COLO829 (cell line): ENCODE results near the gene KRTAP5-10.
"Not testable (repeated sequence)": the region's sequence is repeated elsewhere in the genome, so short reads cannot be mapped to it uniquely, and the experiment has no call there.

ENCODE experiments used
- DNase-seq: peaks from one replicate; pipeline ENCODE4 v3.0.0; 2012; ENCODE audit warnings: low spot score

The KRTAP5-10 gene, protein sequence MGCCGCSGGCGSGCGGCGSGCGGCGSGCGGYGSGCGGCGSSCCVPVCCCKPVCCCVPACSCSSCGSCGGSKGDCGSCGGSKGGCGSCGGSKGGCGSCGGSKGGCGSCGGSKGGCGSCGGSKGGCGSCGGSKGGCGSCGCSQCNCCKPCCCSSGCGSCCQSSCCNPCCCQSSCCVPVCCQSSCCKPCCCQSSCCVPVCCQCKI

GRCh38 chr11:71565263-71565662 is at the start of gene KRTAP5-10:
Gene KRTAP5-10 (plus strand): TSS chr11:71565563. CDS start chr11:71565588, 25 bp downstream.
- no peak for DNase-seq

DNA sequence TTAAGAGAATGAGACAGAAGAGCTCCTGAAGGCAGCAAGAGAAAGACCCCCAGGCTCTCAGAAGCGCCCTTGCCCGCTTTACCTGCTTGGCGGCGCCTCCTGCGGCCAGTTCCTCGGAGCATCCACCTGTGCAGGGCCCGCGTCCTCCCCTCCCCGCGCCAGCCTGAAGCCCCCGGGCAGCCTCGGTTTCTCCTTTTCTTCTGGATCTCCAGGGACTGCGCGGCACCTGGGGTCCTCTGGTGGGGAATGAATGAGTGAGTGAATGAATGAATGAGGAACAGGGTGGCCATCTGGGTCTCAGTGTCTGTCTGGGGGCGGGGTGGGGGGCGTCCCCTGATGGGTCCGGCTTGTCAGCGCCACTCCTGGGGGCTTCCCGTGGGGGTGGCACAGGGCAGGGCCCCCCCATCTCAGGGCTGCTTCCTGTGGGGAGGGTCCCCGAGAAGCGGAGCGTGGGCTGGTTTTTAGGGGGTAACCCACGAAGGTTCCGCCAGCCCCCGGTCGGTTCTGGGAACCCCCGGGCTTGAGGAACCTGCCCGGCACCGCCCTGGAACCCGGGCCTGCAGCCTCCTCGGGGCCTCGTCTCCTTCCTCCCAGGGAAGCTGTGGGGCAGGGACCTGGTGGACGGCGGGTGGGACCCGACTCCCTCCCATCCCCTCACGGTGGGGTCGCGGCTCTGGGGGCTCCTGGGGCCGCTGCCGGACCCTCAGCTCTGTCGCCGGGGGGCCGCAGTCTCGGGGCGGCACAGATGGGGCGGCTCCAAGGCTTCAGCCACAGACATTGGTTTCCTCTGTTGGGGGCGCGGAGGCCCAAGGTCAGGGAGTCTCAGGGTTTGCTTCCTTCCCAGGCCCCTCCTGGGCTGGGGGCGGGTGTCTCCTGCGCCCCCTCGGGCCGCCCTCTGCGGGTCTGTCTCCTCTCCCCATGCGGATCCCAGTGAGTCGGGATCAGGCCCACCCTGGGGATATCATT is 46.6 kb upstream of the KRTAP5-10 start:
- no peak for DNase-seq

- no peak for DNase-seq
Measured at GRCh38 chr11:71519546-71519945, 45.8 kb upstream of the KRTAP5-10 start.

- no peak for DNase-seq
Measured at GRCh38 chr11:71525188-71525937, 40.0 kb upstream of the KRTAP5-10 start.

GRCh38 chr11:71525938-71526495 is 39.3 kb upstream of the KRTAP5-10 start:
- no peak for DNase-seq

- not testable (repeated sequence) for DNase-seq
Measured at GRCh38 chr11:71526796-71527575, 38.4 kb upstream of the KRTAP5-10 start, which contains the start of gene KRTAP5-7. Gene KRTAP5-7 (plus strand): TSS chr11:71527267. CDS start chr11:71527301, 34 bp downstream.

- DNase-seq, result no peak
Measured at GRCh38 chr11:71527576-71528210, 37.7 kb upstream of the KRTAP5-10 start.

DNA sequence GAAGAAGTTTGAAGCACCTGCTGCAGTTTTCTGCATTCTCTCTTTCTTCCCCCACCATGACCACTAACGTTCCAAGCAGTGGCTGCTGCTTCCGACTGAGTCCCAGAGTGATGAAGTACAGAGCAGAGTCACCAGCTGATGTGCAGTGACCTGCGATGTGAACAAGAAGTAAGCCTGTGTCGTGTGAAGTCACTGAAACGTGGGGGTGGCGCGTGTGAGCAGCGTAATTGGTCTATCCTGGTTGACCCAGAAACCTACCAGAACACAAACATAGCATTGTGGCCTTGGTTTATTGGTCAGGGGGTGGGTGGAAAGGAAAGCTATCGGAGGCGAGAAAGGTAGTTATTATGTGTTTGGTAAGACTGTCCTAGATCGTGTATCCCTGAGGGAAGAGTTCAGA is 34.8 kb upstream of the KRTAP5-10 start:
- no peak for DNase-seq

GRCh38 chr11:71532036-71532610 is 33.2 kb upstream of the KRTAP5-10 start:
- no peak for DNase-seq

- DNase-seq, result not testable (repeated sequence)
Measured at GRCh38 chr11:71534711-71535608, 30.4 kb upstream of the KRTAP5-10 start.

DNA sequence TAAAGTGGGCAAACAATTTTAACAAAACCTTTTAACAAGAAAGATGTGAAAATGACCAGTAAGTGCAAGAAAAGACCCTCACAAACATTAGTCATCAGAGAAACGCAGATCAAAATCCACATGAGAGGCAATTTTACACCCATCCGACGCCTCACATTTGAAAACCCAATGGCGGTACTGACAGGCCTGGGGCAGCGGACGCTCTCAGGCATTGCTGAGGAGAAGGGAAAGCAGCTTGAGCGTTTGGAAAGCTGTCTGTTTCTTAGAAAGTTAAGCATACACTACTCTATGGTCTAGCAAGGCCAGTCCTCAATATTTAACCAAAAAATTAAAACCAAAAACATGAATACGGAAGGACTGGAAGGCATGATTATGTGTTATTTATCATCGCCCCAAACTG is 29.5 kb upstream of the KRTAP5-10 start:
- no peak for DNase-seq

DNA sequence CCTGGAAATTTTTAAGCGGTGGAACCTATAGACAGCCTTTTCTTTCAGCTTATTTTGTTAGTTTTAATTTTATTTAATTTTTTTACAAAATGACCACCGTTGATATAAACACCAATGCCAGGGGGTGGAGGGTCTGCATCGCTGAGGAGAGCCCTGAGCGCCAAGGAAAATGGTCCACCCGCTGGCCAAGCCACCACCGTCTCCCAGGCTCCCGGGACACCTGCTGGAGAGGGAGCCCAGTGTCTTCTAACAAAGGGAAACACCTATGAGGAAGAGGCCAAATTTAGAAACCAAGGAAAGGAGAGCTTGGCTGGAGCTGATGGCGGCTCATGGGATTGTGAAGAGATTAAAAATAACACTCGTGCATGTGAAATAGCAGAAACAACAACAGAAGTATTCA is 27.8 kb upstream of the KRTAP5-10 start:
- no peak for DNase-seq

DNA sequence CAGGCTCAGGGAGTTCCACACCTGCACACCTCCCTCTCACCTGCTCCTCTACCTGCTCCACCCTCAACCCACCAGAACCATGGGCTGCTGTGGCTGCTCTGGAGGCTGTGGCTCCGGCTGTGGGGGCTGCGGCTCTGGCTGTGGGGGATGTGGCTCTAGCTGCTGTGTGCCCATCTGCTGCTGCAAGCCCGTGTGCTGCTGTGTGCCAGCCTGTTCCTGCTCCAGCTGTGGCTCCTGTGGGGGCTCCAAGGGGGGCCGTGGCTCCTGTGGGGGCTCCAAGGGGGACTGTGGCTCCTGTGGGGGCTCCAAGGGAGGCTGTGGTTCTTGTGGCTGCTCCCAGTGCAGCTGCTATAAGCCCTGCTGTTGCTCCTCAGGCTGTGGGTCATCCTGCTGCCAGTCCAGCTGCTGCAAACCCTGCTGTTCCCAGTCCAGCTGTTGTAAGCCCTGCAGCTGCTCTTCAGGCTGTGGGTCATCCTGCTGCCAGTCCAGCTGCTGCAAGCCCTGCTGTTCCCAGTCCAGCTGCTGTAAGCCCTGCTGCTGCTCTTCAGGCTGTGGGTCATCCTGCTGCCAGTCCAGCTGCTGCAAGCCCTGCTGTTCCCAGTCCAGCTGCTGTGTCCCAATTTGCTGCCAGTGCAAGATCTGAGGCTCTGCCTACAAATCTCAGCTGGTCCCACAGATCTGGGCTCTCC is 27.2 kb upstream of the KRTAP5-10 start, which contains the start of gene KRTAP5-8:
Gene KRTAP5-8, plus strand, starts transcription at position 49 of the 689 bp plus-strand sequence. Its CDS starts 31 bp downstream, at position 80.
- not testable (repeated sequence) for DNase-seq

- DNase-seq, result no peak
Measured at GRCh38 chr11:71538666-71538990, 26.7 kb upstream of the KRTAP5-10 start.

DNA sequence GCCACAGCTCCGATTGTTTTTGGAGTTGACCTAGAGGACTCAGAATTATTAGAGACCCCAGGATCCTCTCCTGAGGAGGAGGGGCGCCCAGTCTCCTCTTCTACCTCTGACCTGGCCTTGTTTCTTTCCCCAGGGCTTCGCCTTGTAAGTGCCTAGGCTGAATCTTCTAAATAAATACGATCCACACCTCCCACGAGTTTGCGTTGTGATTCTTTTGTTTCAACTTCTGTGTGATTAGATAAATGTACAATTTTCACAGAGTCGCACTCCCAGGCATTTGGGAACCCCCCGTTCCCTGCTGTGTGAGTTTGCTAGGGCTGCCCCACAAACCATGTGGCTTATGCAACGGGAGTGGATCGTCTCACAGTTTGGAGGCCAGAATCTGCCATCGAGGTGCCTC is 26.3 kb upstream of the KRTAP5-10 start:
- no peak for DNase-seq

DNA sequence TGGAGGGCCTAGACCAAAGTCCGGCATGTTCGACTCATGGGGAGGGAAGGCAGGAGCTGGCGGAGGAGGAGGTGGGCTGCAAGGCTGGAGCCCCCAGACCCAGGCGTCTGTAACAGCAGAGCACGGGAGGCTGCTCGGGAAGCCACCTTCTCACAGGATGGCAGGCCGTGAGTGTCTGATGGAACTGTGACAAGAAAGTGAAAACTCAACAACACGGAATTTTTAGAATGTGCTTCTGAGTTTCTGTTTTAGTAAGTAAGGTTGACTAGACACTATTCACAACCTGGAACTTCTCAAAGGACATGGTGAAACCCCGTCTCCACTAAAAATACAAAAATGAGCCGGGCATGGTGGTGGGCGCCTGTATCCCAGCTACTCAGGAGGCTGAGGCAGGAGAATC is 25.4 kb upstream of the KRTAP5-10 start:
- not testable (repeated sequence) for DNase-seq

DNA sequence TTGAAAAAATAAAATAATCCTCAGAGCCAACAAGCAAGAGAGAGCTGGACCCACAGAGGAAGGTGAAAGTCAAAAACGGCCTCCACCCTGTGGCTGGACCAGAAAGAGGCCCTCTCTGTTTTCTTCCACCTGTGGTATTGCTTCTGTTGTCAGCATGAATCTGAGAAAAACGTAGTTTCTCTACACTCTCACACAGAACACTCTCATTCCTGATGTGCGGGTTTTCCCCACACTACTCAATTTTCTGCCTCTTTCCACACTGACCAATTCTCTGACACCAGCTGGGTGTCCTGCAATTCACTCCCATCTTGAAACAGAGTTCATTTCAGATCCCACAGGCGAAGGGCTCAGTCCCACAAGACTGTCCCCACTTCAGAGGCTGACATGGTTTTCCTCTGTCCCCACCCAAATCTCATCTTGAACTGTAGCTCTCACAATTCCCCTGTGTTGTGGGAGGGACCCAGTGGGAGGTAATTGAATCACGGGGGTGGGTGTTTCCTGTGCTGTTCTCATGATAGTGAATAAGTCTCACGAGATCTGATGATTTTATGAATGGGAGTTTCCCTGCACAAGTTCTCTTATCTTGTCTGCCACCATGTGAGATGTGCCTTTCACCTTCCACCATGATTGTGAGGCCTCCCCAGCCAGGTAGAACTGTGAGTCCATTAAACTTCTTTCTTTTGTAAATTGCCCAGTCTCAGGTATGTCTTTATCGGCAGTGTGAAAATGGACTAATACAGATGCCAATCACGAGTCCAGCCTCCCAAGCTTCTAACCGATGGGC is 24.6 kb upstream of the KRTAP5-10 start:
- DNase-seq, result not testable (repeated sequence)

GRCh38 chr11:71542382-71542781 is 23.0 kb upstream of the KRTAP5-10 start:
- DNase-seq, result no peak
